SK-N-MC (cell line): ENCODE data around the gene MTAP.

Experiments used
- EZH2 ChIP-seq: fragments of 200-600 bp; sonication (generic); IDR thresholded peaks from one replicate; pipeline ENCODE4 v1.6.1; 2017; ENCODE audit warnings: antibody characterized with exemption
- FOXP2 ChIP-seq: optimal IDR thresholded peaks from 2 replicates; pipeline ENCODE3; 2011; ENCODE audit warnings: mild to moderate bottlenecking, moderate library complexity; ENCODE audit not compliant: insufficient read depth; ENCODE audit errors: extremely low read length, control extremely low read depth
- POLR2AphosphoS5 ChIP-seq: IDR thresholded peaks from 2 replicates; pipeline ENCODE4 v1.6.1; 2012; ENCODE audit warnings: mild to moderate bottlenecking, low read depth, low read length, borderline replicate concordance

DNA sequence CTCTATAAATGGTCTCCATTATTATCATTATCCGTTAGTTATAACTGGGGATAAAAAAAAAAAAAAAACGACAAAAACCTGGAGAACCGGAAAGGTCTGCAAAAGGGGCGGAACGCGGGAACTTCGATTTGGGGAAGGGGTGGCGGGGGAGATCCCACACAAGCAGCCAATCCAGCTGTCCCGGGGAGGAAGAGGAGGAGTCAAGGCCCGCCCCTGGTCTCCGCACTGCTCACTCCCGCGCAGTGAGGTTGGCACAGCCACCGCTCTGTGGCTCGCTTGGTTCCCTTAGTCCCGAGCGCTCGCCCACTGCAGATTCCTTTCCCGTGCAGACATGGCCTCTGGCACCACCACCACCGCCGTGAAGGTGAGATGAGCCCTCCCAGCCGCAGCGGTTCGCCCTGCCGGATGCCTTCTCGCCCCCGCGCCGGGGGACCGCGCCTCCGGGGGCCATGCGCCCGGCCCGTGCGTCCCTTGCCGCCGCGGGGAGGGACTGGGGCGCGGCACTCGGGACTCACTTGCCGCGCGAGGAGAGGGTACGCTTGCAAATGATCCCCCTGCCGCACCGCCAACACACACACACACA, at the start of gene MTAP:
- TF ChIP-seq EZH2 (no peak), POLR2AphosphoS5 (peak; percentile 95), FOXP2 (no peak)
